Smooth muscle cell of trachea (primary cell): ENCODE measurements around the gene TAF1B. TPM values are rescaled to one million over a fixed set of nuclear protein-coding genes. Genes with fewer than 3 reads are reported as not detected.

Experiments used
- total RNA-seq: library from RNA; depleted of rRNA; stranded (reverse); fragments of >200 nt; gene quantifications from 2 replicates; pipeline ENCODE4 v1.2.1, GENCODE V29; 2014

Gene TAF1B
- 28.0 and 40.3 TPM in 2 replicates for total RNA-seq

DNA sequence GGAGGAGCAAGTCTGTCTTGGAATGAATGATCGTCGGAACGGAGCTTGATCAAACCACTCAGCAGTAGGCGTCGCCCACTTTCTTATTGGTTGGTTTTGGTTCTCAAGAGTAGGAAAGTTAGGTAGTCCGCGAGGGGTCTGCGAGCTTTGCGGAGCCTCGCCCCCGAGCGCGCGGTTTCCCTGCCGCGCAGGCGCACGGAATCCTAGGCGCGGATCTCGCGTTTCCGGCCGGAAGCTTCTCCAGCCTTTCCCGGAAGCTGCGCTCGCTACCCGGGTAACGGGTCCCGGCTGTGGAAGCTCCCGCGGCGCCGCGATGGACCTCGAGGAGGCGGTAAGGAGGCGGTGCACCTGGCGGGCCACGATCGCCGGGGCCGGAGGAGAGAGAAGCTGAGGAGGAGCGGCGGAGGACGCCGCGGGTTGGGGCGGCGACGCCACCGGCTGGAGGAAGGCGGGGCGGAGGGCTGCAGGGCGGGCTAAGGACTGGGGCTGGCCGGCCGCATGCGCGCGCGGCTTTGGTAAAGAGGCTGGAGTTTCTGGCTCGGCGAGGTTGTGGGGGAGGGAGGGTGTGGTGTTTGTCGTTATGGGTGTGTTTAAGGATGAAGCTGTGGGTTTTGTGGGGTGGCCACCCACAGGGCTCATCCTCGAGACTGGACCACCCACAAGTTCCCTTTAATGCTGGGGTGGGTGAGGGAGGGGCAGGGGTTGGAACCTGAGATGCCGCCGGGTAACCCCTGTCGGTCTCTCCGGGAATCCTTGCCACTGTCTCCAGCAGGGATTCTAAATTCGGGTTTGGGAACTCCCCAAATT lies at the start of gene TAF1B:
TSS of gene TAF1B (plus strand) at position 246 of the 807 bp plus-strand sequence. CDS start at position 314, 68 bp downstream.

DNA sequence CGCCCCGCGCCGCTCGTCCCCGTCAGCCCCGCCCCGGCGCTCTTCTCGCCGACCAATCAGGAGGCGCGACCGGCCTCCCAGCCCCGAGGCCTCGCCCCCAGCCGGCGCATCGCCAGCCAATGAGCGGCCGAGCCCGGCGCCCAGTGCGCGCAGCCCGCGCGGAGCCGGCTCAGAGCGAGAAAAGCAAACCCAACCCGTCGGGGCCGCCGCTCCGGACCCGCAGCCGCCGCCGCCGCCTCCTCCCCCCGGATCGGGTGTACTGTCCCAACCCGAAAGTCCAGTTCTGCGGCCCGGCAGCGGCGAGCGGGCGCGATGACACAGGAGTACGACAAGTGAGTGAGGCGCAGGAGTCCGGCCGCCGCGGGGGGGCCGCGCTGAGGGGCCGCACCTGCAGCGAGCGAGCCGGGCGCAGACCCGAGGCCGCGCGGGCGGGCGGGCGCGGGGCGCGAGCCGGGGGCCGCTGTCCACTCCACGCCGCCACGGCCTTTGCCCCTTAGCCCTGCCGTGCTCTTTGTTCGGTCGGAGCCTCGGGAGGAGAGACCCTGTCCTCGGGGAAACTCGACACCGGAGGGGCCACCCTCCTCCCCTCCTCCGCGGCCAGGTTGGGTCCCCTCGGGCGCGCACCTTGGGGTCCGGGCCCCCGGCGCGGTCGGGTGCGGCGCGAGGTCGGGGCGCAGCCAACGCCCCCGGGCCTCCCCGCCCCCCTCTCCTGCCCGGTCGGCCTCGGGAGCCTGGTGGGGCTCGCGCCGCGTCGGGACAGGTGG lies 108.4 kb downstream of the TAF1B start, which contains the start of gene GRHL1:
TSS of gene GRHL1 (plus strand) at position 172 of the 764 bp plus-strand sequence. CDS start at position 313, 141 bp downstream.

Other genes with a start within 250 kb of the TAF1B start
- 382 and 579 TPM in 2 replicates for gene YWHAQ, start 212.5 kb upstream of the TAF1B start, total RNA-seq
- 0.58 and 0.66 TPM in 2 replicates for gene GRHL1, start 108.2 kb downstream of the TAF1B start, total RNA-seq
- 3.5 and 6.0 TPM in 2 replicates for gene KLF11, start 200.1 kb downstream of the TAF1B start, total RNA-seq
- 2.0 and 7.3 TPM in 2 replicates for gene CYS1, start 236.9 kb downstream of the TAF1B start, total RNA-seq